ENCODE results near the gene PRKCH. TPM values are rescaled to one million over a fixed set of nuclear protein-coding genes. Genes with fewer than 3 reads are reported as not detected.

The PRKCH gene
- total and polyA plus RNA-seq, 10 of the 15 experiments (the other 5 are each of a cell fraction or from before 2014, with no cell fraction given) = 10.7 to 140 (median 33.2) TPM

DNA sequence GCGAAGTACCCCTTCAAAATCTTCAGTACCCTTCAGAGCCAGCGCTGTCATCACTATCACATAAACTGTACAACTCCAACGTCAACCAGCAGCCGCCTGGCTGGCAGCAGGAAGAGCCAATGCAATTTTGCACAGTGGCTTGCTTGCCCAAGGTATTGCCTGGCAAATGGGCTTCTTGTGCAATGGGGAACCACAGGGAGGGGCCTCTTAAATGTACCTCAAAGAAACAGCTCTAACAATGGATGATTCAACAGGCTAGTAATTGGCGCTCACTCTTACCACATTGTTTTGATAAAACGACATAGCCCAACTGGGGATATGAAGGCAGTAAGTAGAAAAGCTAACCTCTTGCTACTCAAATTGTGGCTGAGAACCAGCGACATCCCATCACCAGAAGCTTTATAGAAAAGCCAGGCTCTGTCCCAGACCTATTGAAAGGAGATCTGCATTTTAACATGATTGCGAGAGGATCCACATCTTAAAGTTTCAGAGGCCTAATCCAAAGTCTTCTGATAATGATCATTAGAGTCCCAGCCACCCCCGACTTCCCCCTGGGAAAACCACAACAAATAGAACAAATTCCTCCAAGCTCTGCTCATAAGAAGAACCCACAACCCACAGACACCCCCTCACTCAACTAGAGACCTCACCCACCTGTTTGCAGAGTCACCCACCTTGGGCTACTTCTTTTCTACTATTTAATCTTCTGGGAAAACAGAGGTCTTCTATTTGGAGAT is 248.6 kb downstream of the PRKCH start (continued):
- no peak for TF ChIP-seq IKZF1 (conservative IDR thresholded peaks at IDR 0.05)
- no peak for TF ChIP-seq YBX1 (IDR thresholded peaks at IDR 0.05)
- TF ChIP-seq ASH2L (IDR thresholded peaks at IDR 0.05; ENCODE audit: borderline replicate concordance, low read depth) = no peak
- no peak for TF ChIP-seq STAT3 (IDR thresholded peaks at IDR 0.05; ENCODE audit: low read depth, low read length)
- TF ChIP-seq NRF1 (conservative IDR thresholded peaks at IDR 0.05; ENCODE audit: low read depth, low read length) = no peak
- TF ChIP-seq SPI1 (IDR thresholded peaks at IDR 0.05; ENCODE audit: borderline replicate concordance, insufficient read depth, low read depth, low read length) = no peak
- no peak for TF ChIP-seq PML (IDR thresholded peaks at IDR 0.05; ENCODE audit: low read length)
- no peak for TF ChIP-seq CBX5 (IDR thresholded peaks at IDR 0.05; ENCODE audit: low read depth)
- TF ChIP-seq TBL1XR1 (IDR thresholded peaks at IDR 0.05; ENCODE audit: low read depth, low read length) = no peak

DNA sequence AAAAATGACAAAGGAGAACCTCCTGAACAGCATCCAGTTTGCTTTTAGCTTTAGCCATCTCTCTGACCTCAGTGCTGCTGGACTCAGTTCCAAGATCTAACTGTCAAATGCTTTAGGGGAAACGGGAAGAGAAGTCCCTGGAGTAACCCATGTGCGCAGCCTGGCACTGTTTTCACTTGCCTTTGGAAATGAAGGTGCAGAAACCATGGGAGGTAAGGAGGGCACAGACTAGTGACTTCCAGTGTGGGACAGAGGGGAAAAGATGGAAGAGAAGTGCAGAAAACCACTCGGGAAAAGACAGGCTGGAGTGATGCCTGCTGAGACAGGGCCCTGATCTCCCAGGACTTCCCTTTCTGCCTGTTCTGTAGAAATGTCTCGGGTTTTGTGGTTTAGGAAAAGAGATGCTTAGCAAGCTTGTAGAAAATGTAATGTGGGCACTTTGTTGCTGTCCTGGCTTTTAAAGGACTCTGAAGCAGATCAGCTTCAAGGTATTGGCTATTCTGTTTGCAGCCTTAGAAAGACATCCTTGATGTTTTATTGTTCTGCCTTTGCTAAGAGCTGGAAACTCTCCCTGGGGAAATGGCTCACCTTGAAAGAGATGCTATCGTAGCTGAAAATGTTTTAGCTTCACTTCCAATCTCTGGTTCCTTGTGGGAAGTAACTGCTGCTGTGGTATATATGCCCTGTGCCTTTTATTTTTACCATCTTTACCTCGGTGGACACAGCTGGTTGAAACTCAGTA is 249.3 kb downstream of the PRKCH start:
- Histone ChIP-seq H3K4me1 (ENCODE audit: control insufficient read depth, insufficient read depth, low read length) (peaks cover 18% of the 10 kb centered on the region), H3K9ac (ENCODE audit: control insufficient read depth, insufficient read depth, low read length) (no peak overlapping the region), H3K27ac (ENCODE audit: control insufficient read depth, insufficient read depth) (no peak overlapping the region), H3K36me3 (ENCODE audit: control insufficient read depth in 2 of 2, insufficient read depth in 2 of 2, low read length in 1 of 2) (no peaks in the 10 kb centered on the region), H3K79me2 (ENCODE audit: control insufficient read depth, insufficient read depth, low read length) (no peaks in the 10 kb centered on the region), H3K27me3 (replicated peaks in 1 of 2; ENCODE audit: control insufficient read depth in 2 of 2, insufficient read depth in 2 of 2, low read length in 1 of 2) (no peaks in the 10 kb centered on the region), H3K9me3 (replicated peaks; ENCODE audit: control insufficient read depth, insufficient read depth, low read length) (no peaks in the 10 kb centered on the region; the same call in 2 of the 3 replicates), H3K4me3 (no peak overlapping the region), H4K20me1 (ENCODE audit: control insufficient read depth, insufficient read depth) (no peaks in the 10 kb centered on the region), H2AFZ (ENCODE audit: control insufficient read depth, low read depth, low read length) (no peak overlapping the region), H3K4me2 (ENCODE audit: control insufficient read depth, insufficient read depth) (no peak overlapping the region)
- ChIA-PET SMC1A (ENCODE audit: uncharacterized antibody, unreplicated experiment) (interaction anchor here (0.6 to 2.7 kb wide), 17 partner anchors 8 to 150 kb away, joined by 3 to 8 read pairs (median 4); no protein-coding TSS in a partner anchor), CTCF (interaction anchor here (0.5 to 2.2 kb wide), 3 partner anchors 11 to 543 kb away, joined by 3 to 4 read pairs (median 3); no protein-coding TSS in a partner anchor), POLR2A (interaction anchor here (3.1 kb wide), 1 partner anchor 10 kb away, joined by 9 read pairs; no protein-coding TSS in a partner anchor), RAD21 (ENCODE audit: unreplicated experiment) (interaction anchor here (1.3 to 2.2 kb wide), 2 partner anchors 129 to 179 kb away, joined by 3 to 7 read pairs; no protein-coding TSS in a partner anchor)
- ATAC-seq (no peak), FAIRE-seq (no peak), DNase-seq (ENCODE audit: low read depth, low spot score) (no peak)
- in situ Hi-C loops (cut with MboI) = no loop called here
- 90% methylated on average over 6 of the region's 6 CpGs for WGBS (ENCODE audit: insufficient coverage, insufficient replicate concordance, low lambda C conversion rate, missing lambda C conversion rate)
- intact Hi-C loops (cut with micrococcal nuclease; ENCODE audit: unreplicated experiment) = no loop called here
- no TSS peak for BruUV-seq (replicated peaks)
- TF ChIP-seq, protein P1, sequence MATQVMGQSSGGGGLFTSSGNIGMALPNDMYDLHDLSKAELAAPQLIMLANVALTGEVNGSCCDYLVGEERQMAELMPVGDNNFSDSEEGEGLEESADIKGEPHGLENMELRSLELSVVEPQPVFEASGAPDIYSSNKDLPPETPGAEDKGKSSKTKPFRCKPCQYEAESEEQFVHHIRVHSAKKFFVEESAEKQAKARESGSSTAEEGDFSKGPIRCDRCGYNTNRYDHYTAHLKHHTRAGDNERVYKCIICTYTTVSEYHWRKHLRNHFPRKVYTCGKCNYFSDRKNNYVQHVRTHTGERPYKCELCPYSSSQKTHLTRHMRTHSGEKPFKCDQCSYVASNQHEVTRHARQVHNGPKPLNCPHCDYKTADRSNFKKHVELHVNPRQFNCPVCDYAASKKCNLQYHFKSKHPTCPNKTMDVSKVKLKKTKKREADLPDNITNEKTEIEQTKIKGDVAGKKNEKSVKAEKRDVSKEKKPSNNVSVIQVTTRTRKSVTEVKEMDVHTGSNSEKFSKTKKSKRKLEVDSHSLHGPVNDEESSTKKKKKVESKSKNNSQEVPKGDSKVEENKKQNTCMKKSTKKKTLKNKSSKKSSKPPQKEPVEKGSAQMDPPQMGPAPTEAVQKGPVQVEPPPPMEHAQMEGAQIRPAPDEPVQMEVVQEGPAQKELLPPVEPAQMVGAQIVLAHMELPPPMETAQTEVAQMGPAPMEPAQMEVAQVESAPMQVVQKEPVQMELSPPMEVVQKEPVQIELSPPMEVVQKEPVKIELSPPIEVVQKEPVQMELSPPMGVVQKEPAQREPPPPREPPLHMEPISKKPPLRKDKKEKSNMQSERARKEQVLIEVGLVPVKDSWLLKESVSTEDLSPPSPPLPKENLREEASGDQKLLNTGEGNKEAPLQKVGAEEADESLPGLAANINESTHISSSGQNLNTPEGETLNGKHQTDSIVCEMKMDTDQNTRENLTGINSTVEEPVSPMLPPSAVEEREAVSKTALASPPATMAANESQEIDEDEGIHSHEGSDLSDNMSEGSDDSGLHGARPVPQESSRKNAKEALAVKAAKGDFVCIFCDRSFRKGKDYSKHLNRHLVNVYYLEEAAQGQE (IDR thresholded peaks at IDR 0.05; ENCODE audit: low read depth, low read length) = no peak
- TF ChIP-seq FOXM1 (IDR thresholded peaks at IDR 0.05; ENCODE audit: low read depth, low read length) (no peak), CHD2 (IDR thresholded peaks at IDR 0.05; ENCODE audit: borderline replicate concordance, low read depth, low read length) (no peak), MTA3 (IDR thresholded peaks at IDR 0.05; ENCODE audit: borderline replicate concordance, low read length) (no peak), HDAC2 (IDR thresholded peaks at IDR 0.05) (no peak), TCF7 (IDR thresholded peaks at IDR 0.05; ENCODE audit: borderline replicate concordance) (no peak), BACH1 (IDR thresholded peaks at IDR 0.05; ENCODE audit: borderline replicate concordance) (no peak), KAT2A (conservative IDR thresholded peaks at IDR 0.05; ENCODE audit: control insufficient read depth, low read depth, low read length) (no peak), MTA2 (IDR thresholded peaks at IDR 0.05; ENCODE audit: low read depth) (no peak)
- TF ChIP-seq, protein P2, sequence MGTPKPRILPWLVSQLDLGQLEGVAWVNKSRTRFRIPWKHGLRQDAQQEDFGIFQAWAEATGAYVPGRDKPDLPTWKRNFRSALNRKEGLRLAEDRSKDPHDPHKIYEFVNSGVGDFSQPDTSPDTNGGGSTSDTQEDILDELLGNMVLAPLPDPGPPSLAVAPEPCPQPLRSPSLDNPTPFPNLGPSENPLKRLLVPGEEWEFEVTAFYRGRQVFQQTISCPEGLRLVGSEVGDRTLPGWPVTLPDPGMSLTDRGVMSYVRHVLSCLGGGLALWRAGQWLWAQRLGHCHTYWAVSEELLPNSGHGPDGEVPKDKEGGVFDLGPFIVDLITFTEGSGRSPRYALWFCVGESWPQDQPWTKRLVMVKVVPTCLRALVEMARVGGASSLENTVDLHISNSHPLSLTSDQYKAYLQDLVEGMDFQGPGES (IDR thresholded peaks at IDR 0.05) = no peak

All from GM12878 (cell line).